ENCODE measurements around the gene SOWAHB. TPM values are rescaled to one million over a fixed set of nuclear protein-coding genes. Genes with fewer than 3 reads are reported as not detected.

The SOWAHB gene
- total and polyA plus RNA-seq, 2 of the 8 experiments (the other 6 are each of a cell fraction or from before 2014, with no cell fraction given): 0.15 to 0.65 TPM

DNA sequence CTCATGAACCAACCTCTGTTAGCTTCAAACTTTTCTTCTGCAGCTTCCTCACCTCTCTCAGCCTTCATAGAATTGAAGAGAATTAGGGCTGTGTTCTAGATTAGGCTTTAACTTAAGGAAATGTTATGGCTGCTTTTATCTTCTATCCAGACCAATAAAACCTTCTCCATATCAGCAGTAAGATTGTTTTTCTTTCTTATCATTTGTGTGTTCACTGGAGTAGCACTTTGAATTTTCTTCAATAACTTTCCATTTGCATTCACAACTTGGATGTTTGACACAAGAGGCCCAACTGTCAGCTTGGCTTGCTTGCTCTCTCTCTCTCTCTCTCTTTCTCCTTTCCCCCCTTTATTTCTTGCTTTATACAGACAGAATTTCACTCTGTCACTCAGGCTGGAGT lies 22.8 kb upstream of the SOWAHB start (continued):
- TF ChIP-seq, protein P1, sequence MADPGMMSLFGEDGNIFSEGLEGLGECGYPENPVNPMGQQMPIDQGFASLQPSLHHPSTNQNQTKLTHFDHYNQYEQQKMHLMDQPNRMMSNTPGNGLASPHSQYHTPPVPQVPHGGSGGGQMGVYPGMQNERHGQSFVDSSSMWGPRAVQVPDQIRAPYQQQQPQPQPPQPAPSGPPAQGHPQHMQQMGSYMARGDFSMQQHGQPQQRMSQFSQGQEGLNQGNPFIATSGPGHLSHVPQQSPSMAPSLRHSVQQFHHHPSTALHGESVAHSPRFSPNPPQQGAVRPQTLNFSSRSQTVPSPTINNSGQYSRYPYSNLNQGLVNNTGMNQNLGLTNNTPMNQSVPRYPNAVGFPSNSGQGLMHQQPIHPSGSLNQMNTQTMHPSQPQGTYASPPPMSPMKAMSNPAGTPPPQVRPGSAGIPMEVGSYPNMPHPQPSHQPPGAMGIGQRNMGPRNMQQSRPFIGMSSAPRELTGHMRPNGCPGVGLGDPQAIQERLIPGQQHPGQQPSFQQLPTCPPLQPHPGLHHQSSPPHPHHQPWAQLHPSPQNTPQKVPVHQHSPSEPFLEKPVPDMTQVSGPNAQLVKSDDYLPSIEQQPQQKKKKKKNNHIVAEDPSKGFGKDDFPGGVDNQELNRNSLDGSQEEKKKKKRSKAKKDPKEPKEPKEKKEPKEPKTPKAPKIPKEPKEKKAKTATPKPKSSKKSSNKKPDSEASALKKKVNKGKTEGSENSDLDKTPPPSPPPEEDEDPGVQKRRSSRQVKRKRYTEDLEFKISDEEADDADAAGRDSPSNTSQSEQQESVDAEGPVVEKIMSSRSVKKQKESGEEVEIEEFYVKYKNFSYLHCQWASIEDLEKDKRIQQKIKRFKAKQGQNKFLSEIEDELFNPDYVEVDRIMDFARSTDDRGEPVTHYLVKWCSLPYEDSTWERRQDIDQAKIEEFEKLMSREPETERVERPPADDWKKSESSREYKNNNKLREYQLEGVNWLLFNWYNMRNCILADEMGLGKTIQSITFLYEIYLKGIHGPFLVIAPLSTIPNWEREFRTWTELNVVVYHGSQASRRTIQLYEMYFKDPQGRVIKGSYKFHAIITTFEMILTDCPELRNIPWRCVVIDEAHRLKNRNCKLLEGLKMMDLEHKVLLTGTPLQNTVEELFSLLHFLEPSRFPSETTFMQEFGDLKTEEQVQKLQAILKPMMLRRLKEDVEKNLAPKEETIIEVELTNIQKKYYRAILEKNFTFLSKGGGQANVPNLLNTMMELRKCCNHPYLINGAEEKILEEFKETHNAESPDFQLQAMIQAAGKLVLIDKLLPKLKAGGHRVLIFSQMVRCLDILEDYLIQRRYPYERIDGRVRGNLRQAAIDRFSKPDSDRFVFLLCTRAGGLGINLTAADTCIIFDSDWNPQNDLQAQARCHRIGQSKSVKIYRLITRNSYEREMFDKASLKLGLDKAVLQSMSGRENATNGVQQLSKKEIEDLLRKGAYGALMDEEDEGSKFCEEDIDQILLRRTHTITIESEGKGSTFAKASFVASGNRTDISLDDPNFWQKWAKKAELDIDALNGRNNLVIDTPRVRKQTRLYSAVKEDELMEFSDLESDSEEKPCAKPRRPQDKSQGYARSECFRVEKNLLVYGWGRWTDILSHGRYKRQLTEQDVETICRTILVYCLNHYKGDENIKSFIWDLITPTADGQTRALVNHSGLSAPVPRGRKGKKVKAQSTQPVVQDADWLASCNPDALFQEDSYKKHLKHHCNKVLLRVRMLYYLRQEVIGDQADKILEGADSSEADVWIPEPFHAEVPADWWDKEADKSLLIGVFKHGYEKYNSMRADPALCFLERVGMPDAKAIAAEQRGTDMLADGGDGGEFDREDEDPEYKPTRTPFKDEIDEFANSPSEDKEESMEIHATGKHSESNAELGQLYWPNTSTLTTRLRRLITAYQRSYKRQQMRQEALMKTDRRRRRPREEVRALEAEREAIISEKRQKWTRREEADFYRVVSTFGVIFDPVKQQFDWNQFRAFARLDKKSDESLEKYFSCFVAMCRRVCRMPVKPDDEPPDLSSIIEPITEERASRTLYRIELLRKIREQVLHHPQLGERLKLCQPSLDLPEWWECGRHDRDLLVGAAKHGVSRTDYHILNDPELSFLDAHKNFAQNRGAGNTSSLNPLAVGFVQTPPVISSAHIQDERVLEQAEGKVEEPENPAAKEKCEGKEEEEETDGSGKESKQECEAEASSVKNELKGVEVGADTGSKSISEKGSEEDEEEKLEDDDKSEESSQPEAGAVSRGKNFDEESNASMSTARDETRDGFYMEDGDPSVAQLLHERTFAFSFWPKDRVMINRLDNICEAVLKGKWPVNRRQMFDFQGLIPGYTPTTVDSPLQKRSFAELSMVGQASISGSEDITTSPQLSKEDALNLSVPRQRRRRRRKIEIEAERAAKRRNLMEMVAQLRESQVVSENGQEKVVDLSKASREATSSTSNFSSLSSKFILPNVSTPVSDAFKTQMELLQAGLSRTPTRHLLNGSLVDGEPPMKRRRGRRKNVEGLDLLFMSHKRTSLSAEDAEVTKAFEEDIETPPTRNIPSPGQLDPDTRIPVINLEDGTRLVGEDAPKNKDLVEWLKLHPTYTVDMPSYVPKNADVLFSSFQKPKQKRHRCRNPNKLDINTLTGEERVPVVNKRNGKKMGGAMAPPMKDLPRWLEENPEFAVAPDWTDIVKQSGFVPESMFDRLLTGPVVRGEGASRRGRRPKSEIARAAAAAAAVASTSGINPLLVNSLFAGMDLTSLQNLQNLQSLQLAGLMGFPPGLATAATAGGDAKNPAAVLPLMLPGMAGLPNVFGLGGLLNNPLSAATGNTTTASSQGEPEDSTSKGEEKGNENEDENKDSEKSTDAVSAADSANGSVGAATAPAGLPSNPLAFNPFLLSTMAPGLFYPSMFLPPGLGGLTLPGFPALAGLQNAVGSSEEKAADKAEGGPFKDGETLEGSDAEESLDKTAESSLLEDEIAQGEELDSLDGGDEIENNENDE (IDR thresholded peaks at IDR 0.05; ENCODE audit: insufficient replicate concordance, low read length): no peak
- TF ChIP-seq HDAC2 (IDR thresholded peaks at IDR 0.05; ENCODE audit: borderline replicate concordance in 1 of 2, low read depth in 2 of 2, low read length in 2 of 2) (no peak), MAFK (IDR thresholded peaks at IDR 0.05; ENCODE audit: low read depth, low read length) (no peak), GTF2F1 (IDR thresholded peaks at IDR 0.05; ENCODE audit: borderline replicate concordance, low read depth, low read length) (no peak), SP2 (IDR thresholded peaks at IDR 0.05; ENCODE audit: low read length) (no peak)

All from H1 (cell line).